ENCODE data around the gene EHD4. TPM values are rescaled to one million over a fixed set of nuclear protein-coding genes. Genes with fewer than 3 reads are reported as not detected.

The EHD4 gene
- total RNA-seq, 1 donor from 2014 or later, result 23.8 TPM

DNA sequence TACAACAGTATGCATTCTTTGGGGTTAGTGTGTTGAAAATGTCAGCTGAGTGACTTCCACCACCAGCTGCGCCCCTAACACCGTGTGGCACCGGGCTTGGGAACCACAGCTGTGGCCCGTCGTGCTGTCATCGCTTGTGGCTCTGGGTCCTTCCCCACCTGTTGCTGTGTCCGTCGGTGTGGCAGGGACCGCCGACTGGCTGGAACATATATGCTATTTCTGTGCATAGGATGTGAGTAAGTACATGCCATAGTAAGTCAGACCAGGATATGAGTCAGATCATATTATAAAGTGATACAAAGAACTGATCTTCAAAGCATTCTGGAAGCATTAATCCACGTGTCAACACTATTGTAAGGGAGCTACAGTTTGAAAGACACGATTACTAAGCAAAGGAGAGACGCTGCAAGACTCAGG, 31.9 kb downstream of the EHD4 start:
- peaks cover 73% of the 10 kb centered on the region for H3K4me1 Mint-ChIP-seq (ENCODE audit: low read depth)
- no peaks in the 10 kb centered on the region for H3K9me3 Mint-ChIP-seq (ENCODE audit: low read depth)
- no peak for TF ChIP-seq CTCF (IDR thresholded peaks at IDR 0.05)
- peaks cover 4% of the 10 kb centered on the region for H3K36me3 Mint-ChIP-seq (ENCODE audit: low read depth)
- no peak overlapping the region for H3K4me3 Mint-ChIP-seq (ENCODE audit: unreplicated experiment)
- H3K27ac Mint-ChIP-seq (ENCODE audit: unreplicated experiment), result peak overlapping the region; percentile 83
- no peaks in the 10 kb centered on the region for H3K27me3 Mint-ChIP-seq (ENCODE audit: low read depth)
- DNase-seq (ENCODE audit: low spot score), result no peak

DNA sequence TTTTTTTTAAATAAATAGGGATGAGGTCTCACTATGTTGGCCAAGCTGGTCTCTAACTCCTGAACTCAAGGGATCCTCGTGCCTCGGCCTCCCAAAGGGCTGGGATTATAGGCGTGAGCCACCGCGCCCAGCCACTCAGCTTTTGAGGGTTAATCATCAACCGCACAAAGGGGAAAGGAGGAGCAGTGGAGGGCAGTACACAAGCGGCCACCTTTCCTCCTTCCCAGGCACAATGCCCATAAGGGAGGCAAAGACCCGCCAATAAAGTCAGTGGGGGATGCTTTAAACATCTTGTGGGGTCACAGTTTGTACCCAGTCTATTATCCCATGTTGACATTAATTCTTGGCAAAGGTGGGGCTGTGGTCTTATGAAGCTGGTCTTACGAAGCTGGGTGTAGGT, 32.4 kb downstream of the EHD4 start:
- Mint-ChIP-seq H3K36me3 (ENCODE audit: low read depth) (peaks cover 4% of the 10 kb centered on the region), H3K4me3 (ENCODE audit: unreplicated experiment) (no peak overlapping the region), H3K27me3 (ENCODE audit: low read depth) (no peaks in the 10 kb centered on the region), H3K27ac (ENCODE audit: unreplicated experiment) (peak overlapping the region; percentile 83), H3K4me1 (ENCODE audit: low read depth) (peaks cover 73% of the 10 kb centered on the region), H3K9me3 (ENCODE audit: low read depth) (no peaks in the 10 kb centered on the region)
- no peak for TF ChIP-seq CTCF (IDR thresholded peaks at IDR 0.05)
- no peak for DNase-seq (ENCODE audit: low spot score)

- Mint-ChIP-seq H3K36me3 (ENCODE audit: low read depth) (peaks cover 2% of the 10 kb centered on the region), H3K4me1 (ENCODE audit: low read depth) (peaks cover 72% of the 10 kb centered on the region), H3K27ac (ENCODE audit: unreplicated experiment) (peak overlapping the region; percentile 24), H3K4me3 (ENCODE audit: unreplicated experiment) (no peak overlapping the region), H3K9me3 (ENCODE audit: low read depth) (no peaks in the 10 kb centered on the region), H3K27me3 (ENCODE audit: low read depth) (no peaks in the 10 kb centered on the region)
- DNase-seq (ENCODE audit: low spot score), result no peak
- no peak for TF ChIP-seq CTCF (IDR thresholded peaks at IDR 0.05)
These were observed 34.8 kb downstream of the EHD4 start for GRCh38 chr15:41937568-41937923.

- H3K27me3 Mint-ChIP-seq (ENCODE audit: low read depth), result no peaks in the 10 kb centered on the region
- DNase-seq (ENCODE audit: low spot score), result no peak
These were observed 35.4 kb downstream of the EHD4 start for GRCh38 chr15:41936649-41937567.

GRCh38 chr15:41936155-41936554, 36.2 kb downstream of the EHD4 start:
- TF ChIP-seq CTCF (IDR thresholded peaks at IDR 0.05), result no peak
- H3K4me3 Mint-ChIP-seq (ENCODE audit: unreplicated experiment), result no peak overlapping the region
- peak overlapping the region; percentile 53 for H3K27ac Mint-ChIP-seq (ENCODE audit: unreplicated experiment)
- no peaks in the 10 kb centered on the region for H3K27me3 Mint-ChIP-seq (ENCODE audit: low read depth)
- H3K9me3 Mint-ChIP-seq (ENCODE audit: low read depth), result no peaks in the 10 kb centered on the region
- peaks cover 67% of the 10 kb centered on the region for H3K4me1 Mint-ChIP-seq (ENCODE audit: low read depth)
- DNase-seq (ENCODE audit: low spot score), result no peak
- H3K36me3 Mint-ChIP-seq (ENCODE audit: low read depth), result peaks cover 2% of the 10 kb centered on the region

More at GRCh38 chr15:41936649-41937567, 35.4 kb downstream of the EHD4 start:
- Mint-ChIP-seq H3K4me3 (ENCODE audit: unreplicated experiment) (peak overlapping the region; percentile 10), H3K4me1 (ENCODE audit: low read depth) (peaks cover 72% of the 10 kb centered on the region), H3K27ac (ENCODE audit: unreplicated experiment) (peak overlapping the region; percentile 79), H3K36me3 (ENCODE audit: low read depth) (peaks cover 2% of the 10 kb centered on the region), H3K9me3 (ENCODE audit: low read depth) (no peaks in the 10 kb centered on the region)
- TF ChIP-seq CTCF (IDR thresholded peaks at IDR 0.05), result no peak
